OCI-LY7 (cell line): ENCODE measurements around the gene CARMIL1. TPM values are rescaled to one million over a fixed set of nuclear protein-coding genes. Genes with fewer than 3 reads are reported as not detected.

ENCODE experiments used
- BruUV-seq: library from RNA; stranded (reverse); fragments of 400-500 nt; replicated peaks from 2 replicates; lab custom pipeline; 2021; lab: Mats Ljungman, UMichigan
- CTCF ChIA-PET: fragments of 300-600 bp; sonication (Branson Sonifier 250); formaldehyde crosslinking; loops from one replicate; lab custom pipeline; 2022; ENCODE audit warnings: antibody characterized with exemption; ENCODE audit not compliant: unreplicated experiment; lab: Charles Lee
- POLR2A ChIA-PET: fragments of 300-600 bp; sonication (Branson Sonifier 250); formaldehyde crosslinking; loops from one replicate; lab custom pipeline; 2022; ENCODE audit warnings: antibody characterized with exemption; lab: Charles Lee
- DNase-seq: peaks from one replicate; pipeline ENCODE4 v3.0.0-alpha.2; 2015; ENCODE audit warnings: low spot score
- H2AFZ ChIP-seq: fragments of 200-600 bp; sonication (generic), shearing (Covaris generic); 2 replicates; pipeline ENCODE4 v1.6.1; 2014; ENCODE audit warnings: mild to moderate bottlenecking, antibody characterized with exemption, low read length, moderate library complexity
- H3K27ac ChIP-seq: fragments of 200-600 bp; sonication (generic); 2 replicates; pipeline ENCODE4 v1.5.1; 2014; ENCODE audit warnings: mixed run types, low read depth, mild to moderate bottlenecking, moderate library complexity, low read length, inconsistent platforms; ENCODE audit not compliant: poor library complexity, severe bottlenecking
- H3K36me3 ChIP-seq: fragments of 200-600 bp; sonication (generic); 2 replicates; pipeline ENCODE4 v1.6.1; 2014; ENCODE audit warnings: mild to moderate bottlenecking, antibody characterized with exemption, low read length, moderate library complexity, mixed read lengths; ENCODE audit not compliant: insufficient read depth
- H3K4me1 ChIP-seq: fragments of 200-600 bp; sonication (generic); 2 replicates; pipeline ENCODE4 v1.5.1; 2014; ENCODE audit warnings: mild to moderate bottlenecking, low read length; ENCODE audit not compliant: insufficient read depth, poor library complexity, severe bottlenecking
- H3K4me2 ChIP-seq: fragments of 200-600 bp; sonication (generic); 2 replicates; pipeline ENCODE4 v1.6.1; 2014; ENCODE audit warnings: mild to moderate bottlenecking, low read length
- H3K4me3 ChIP-seq: fragments of 200-600 bp; sonication (generic); 2 replicates; pipeline ENCODE4 v1.5.1; 2014; ENCODE audit warnings: mild to moderate bottlenecking, low read depth, low read length; ENCODE audit not compliant: poor library complexity, severe bottlenecking
- H3K79me2 ChIP-seq: fragments of 200-600 bp; sonication (generic); 2 replicates; pipeline ENCODE4 v1.6.1; 2016; ENCODE audit warnings: low read depth, mild to moderate bottlenecking, low read length, moderate library complexity, mixed read lengths; ENCODE audit not compliant: insufficient read depth
- H3K9me2 ChIP-seq: fragments of 200-600 bp; sonication (generic); 2 replicates; pipeline ENCODE4 v1.6.1; 2016; ENCODE audit warnings: mild to moderate bottlenecking, low read length, mixed read lengths; ENCODE audit not compliant: insufficient read depth
- H3K9me3 ChIP-seq: fragments of 200-600 bp; sonication (generic); 2 replicates; pipeline ENCODE4 v1.6.1; 2014; ENCODE audit warnings: mild to moderate bottlenecking, mixed run types, low read length, mixed read lengths
- H4K20me1 ChIP-seq: fragments of 200-600 bp; sonication (generic); 2 replicates; pipeline ENCODE4 v1.6.1; 2014; ENCODE audit warnings: mild to moderate bottlenecking, antibody characterized with exemption, low read length, moderate library complexity, mixed read lengths; ENCODE audit not compliant: insufficient read depth
- EZH2phosphoT487 ChIP-seq: fragments of 200-600 bp; sonication (generic); IDR thresholded peaks from 2 replicates; pipeline ENCODE4 v1.6.1; 2018; ENCODE audit warnings: low read depth, borderline replicate concordance, mild to moderate bottlenecking, mixed run types, antibody characterized with exemption, low read length, moderate library complexity, mixed read lengths
- intact Hi-C: fragments of 100-400 bp; cut with micrococcal nuclease; formaldehyde crosslinking; loops from one replicate; pipeline ENCODE4 v1.10.0; 2022; ENCODE audit not compliant: unreplicated experiment
- total RNA-seq, 2 experiments: library from RNA; depleted of rRNA in 1 of 2; stranded (reverse); fragments of >200 nt in 1 of 2; shearing (Covaris generic) in 1 of 2; gene quantifications; 2 replicates each; pipeline ENCODE4 v1.2.3, GENCODE V29; 2014 to 2022
- TF ChIP-seq, protein P1 (sequence below): fragments of 200-600 bp; sonication (generic); conservative IDR thresholded peaks from 2 replicates; pipeline ENCODE4 v1.5.1; 2014; ENCODE audit warnings: mild to moderate bottlenecking, antibody characterized with exemption, low read length, moderate library complexity, mixed read lengths

The CARMIL1 gene
- total RNA-seq, 2 experiments from 2014 or later: 25.5 to 40.1 TPM

DNA sequence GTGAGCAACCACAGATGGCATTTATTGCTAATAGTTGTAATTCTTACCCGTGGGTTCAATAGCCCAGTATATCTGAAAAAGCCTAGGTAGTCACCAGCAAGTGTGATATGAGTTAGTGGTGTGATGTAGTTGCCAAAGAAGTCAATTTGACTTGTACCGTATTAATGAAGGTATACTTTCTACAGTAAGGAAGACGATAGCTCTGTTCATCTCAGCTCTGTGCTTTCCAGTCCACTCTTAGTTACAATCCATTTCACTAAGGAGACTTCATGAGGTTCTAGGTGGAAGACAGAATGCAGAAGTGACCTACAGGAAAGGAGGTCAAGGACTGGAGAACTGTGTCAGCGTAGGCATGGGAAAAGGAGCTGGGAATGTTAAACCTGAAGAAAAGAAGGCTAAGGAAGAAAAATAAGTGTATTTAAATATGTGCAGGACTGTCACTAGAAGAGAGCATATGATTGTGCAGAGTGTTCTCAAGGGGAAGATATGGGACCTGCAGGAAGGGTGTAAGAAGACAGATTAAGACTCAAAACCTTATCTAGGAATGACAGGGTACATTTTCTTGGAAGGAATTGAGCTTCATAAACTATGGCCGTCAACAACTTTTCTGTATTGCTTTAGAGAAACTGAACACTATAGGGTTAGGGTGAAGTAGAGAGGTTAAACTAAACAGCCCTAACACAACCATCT, 255.9 kb downstream of the CARMIL1 start:
- Histone ChIP-seq H3K36me3 (peaks cover 45% of the 10 kb centered on the region), H3K9me3 (no peaks in the 10 kb centered on the region), H4K20me1 (no peaks in the 10 kb centered on the region), H3K4me3 (no peak overlapping the region), H2AFZ (no peak overlapping the region), H3K27ac (no peak overlapping the region), H3K9me2 (no peaks in the 10 kb centered on the region), H3K79me2 (no peaks in the 10 kb centered on the region), H3K4me1 (no peaks in the 10 kb centered on the region), H3K4me2 (no peak overlapping the region)
- BruUV-seq: no TSS peak
- intact Hi-C loops: no loop called here
- ChIA-PET CTCF (interaction anchor here (0.5 kb wide), 1 partner anchor 212 kb away, joined by 3 read pairs; no protein-coding TSS in a partner anchor), POLR2A (interaction anchor here (0.7 to 1.9 kb wide), 8 partner anchors 11 to 335 kb away, joined by 3 to 12 read pairs (median 3); no protein-coding TSS in a partner anchor)
- TF ChIP-seq, protein P1, sequence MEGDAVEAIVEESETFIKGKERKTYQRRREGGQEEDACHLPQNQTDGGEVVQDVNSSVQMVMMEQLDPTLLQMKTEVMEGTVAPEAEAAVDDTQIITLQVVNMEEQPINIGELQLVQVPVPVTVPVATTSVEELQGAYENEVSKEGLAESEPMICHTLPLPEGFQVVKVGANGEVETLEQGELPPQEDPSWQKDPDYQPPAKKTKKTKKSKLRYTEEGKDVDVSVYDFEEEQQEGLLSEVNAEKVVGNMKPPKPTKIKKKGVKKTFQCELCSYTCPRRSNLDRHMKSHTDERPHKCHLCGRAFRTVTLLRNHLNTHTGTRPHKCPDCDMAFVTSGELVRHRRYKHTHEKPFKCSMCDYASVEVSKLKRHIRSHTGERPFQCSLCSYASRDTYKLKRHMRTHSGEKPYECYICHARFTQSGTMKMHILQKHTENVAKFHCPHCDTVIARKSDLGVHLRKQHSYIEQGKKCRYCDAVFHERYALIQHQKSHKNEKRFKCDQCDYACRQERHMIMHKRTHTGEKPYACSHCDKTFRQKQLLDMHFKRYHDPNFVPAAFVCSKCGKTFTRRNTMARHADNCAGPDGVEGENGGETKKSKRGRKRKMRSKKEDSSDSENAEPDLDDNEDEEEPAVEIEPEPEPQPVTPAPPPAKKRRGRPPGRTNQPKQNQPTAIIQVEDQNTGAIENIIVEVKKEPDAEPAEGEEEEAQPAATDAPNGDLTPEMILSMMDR: no peak
- no peak for TF ChIP-seq EZH2phosphoT487
- DNase-seq: no peak

DNA sequence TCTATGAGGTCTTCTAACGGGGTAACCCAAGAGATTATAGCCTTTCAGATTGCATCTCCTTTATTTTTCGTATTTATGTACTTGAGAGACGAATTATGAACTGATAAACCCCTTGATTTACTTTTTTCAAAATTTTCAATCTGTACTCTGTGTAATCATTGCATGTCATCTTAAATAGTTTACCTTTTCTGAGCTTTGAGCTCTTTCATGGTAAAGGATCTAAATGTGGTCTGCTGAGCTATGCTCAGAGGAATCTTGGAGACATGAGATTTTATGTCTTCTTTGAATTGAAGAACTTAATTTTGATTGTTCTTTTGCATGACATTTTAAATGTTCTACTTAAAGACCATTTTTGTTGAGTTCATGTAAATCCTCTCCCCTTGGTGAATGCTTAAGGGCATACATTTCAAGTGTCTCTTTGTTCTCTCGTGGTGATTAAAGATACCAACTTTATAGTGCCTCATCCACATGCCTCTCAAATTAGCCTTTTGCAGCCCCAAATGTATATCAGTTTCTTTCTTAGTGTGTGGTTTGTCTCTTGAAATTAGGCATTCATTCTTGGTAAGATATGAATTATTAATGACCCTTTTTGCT, 256.6 kb downstream of the CARMIL1 start:
- BruUV-seq: no TSS peak
- peaks cover 51% of the 10 kb centered on the region for H3K36me3 ChIP-seq
- no peak overlapping the region for H2AFZ ChIP-seq
- H3K4me2 ChIP-seq: no peak overlapping the region
- H3K79me2 ChIP-seq: no peaks in the 10 kb centered on the region
- DNase-seq: no peak
- H4K20me1 ChIP-seq: no peaks in the 10 kb centered on the region
- ChIA-PET CTCF (interaction anchor here (0.5 kb wide), 1 partner anchor 212 kb away, joined by 3 read pairs; no protein-coding TSS in a partner anchor), POLR2A (interaction anchor here (0.6 to 1.9 kb wide), 6 partner anchors 12 to 1507 kb away, joined by 3 to 12 read pairs (median 3); no protein-coding TSS in a partner anchor)
- TF ChIP-seq EZH2phosphoT487: no peak
- TF ChIP-seq, protein P1: no peak
- intact Hi-C loops: no loop called here
- H3K9me3 ChIP-seq: no peaks in the 10 kb centered on the region
- H3K9me2 ChIP-seq: no peaks in the 10 kb centered on the region
- no peak overlapping the region for H3K4me3 ChIP-seq
- no peaks in the 10 kb centered on the region for H3K4me1 ChIP-seq
- H3K27ac ChIP-seq: no peak overlapping the region
